K562 (cell line): ENCODE results near the gene MLANA. TPM values are rescaled to one million over a fixed set of nuclear protein-coding genes. Genes with fewer than 3 reads are reported as not detected.

ENCODE experiments used
- ATAC-seq: fragments of 200-7000 bp; cut with Tn5 transposase; 3 replicates; pipeline ENCODE4 v1.9.1; 2020; ENCODE audit warnings: moderate library complexity
- BruUV-seq: library from RNA; stranded (reverse); fragments of 400-500 nt; replicated peaks from 2 replicates; lab custom pipeline; 2021; lab: Mats Ljungman, UMichigan
- CTCF ChIA-PET: fragments of 300-600 bp; formaldehyde crosslinking; extraction: SDS; loops from one replicate; lab custom pipeline; 2021; ENCODE audit warnings: low intra/inter-chr PET ratio; lab: Yijun Ruan, JAX
- POLR2A ChIA-PET: fragments of 300-600, 350-650 bp; sonication (Branson Sonifier 250); formaldehyde crosslinking; extraction: SDS; loops from one replicate; lab custom pipeline; 2021; ENCODE audit warnings: antibody characterized with exemption, inconsistent platforms; lab: Yijun Ruan, JAX
- DNase-seq, 4 experiments: peaks; one replicate each; pipeline versions ENCODE4 v3.0.0 to v3.0.0-alpha.2; 2011 to 2018; ENCODE audit warnings: low spot score in 3 of 4, mixed read lengths in 3 of 4; ENCODE audit errors: extremely low read depth in 1 of 4
- FAIRE-seq: peaks from 2 replicates; lab custom pipeline; 2011; peaks lifted over from hg19 to GRCh38; lab: Jason Lieb, UNC
- H2AFZ ChIP-seq: 2 replicates; pipeline ENCODE4 v1.6.0; 2011; ENCODE audit warnings: low read depth, low read length, control low read depth, inconsistent platforms
- H3K27ac ChIP-seq: fragments of 200-600 bp; 3 replicates; pipeline ENCODE4 v1.8.0; 2011; ENCODE audit warnings: low read depth, mild to moderate bottlenecking, control low read depth, inconsistent platforms, low read length, moderate library complexity, mixed read lengths; ENCODE audit errors: extremely low read depth
- H3K27me3 ChIP-seq, 2 experiments: fragments of 300-600 bp in 1 of 2; 2 replicates in 1 of 2; 3 replicates in 1 of 2; pipeline versions ENCODE4 v1.6.0 to v1.8.0; 2011; ENCODE audit warnings: inconsistent platforms in 2 of 2, low read length in 2 of 2, mild to moderate bottlenecking in 1 of 2, mixed read lengths in 1 of 2, moderate library complexity in 1 of 2; ENCODE audit not compliant: control insufficient read depth in 2 of 2, insufficient read depth in 2 of 2
- H3K36me3 ChIP-seq: fragments of 300-600 bp; 3 replicates; pipeline ENCODE4 v1.8.0; 2011; ENCODE audit warnings: mild to moderate bottlenecking, low read length, inconsistent platforms; ENCODE audit not compliant: control insufficient read depth, insufficient read depth
- H3K4me1 ChIP-seq, 2 experiments: fragments of 200-600 bp in 1 of 2; replicated peaks in 1 of 2; 2 replicates in 1 of 2; 3 replicates in 1 of 2; pipeline versions ENCODE4 v1.5.1 to v1.8.0; 2011; ENCODE audit warnings: inconsistent platforms in 2 of 2, low read length in 2 of 2, mild to moderate bottlenecking in 1 of 2, mixed read lengths in 1 of 2, moderate library complexity in 1 of 2; ENCODE audit not compliant: control insufficient read depth in 2 of 2, insufficient read depth in 2 of 2
- H3K4me2 ChIP-seq: 2 replicates; pipeline ENCODE4 v1.6.1; 2011; ENCODE audit warnings: low read length, control low read depth, inconsistent platforms, mixed read lengths; ENCODE audit not compliant: insufficient read depth
- H3K4me3 ChIP-seq: fragments of 200-600 bp; sonication (generic), shearing (Covaris generic); 2 replicates; pipeline ENCODE4 v1.5.1; 2016; ENCODE audit warnings: control low read depth, inconsistent platforms
- H3K79me2 ChIP-seq: fragments of 200-600 bp; 3 replicates; pipeline ENCODE4 v1.8.0; 2011; ENCODE audit warnings: low read length, inconsistent platforms; ENCODE audit not compliant: control insufficient read depth, insufficient read depth
- H3K9ac ChIP-seq, 2 experiments: 2 replicates each; pipeline versions ENCODE4 v1.6.0 to v1.6.1; 2011; ENCODE audit warnings: low read depth in 2 of 2, low read length in 2 of 2, control low read depth in 1 of 2, inconsistent platforms in 1 of 2, mild to moderate bottlenecking in 1 of 2, mixed read lengths in 1 of 2; ENCODE audit not compliant: insufficient read depth in 1 of 2
- H3K9me1 ChIP-seq: one replicate; pipeline ENCODE4 v1.6.0; 2011; ENCODE audit warnings: inconsistent platforms, mild to moderate bottlenecking, low read length, moderate library complexity; ENCODE audit not compliant: control insufficient read depth, insufficient read depth
- H3K9me3 ChIP-seq: replicated peaks from 2 replicates; pipeline ENCODE4 v1.5.1; 2011; ENCODE audit warnings: low read depth, low read length, inconsistent platforms; ENCODE audit not compliant: control insufficient read depth, insufficient read depth
- H4K20me1 ChIP-seq: replicated peaks from 2 replicates; pipeline ENCODE4 v1.6.1; 2011; ENCODE audit warnings: low read length, inconsistent platforms, mixed read lengths; ENCODE audit not compliant: control insufficient read depth, insufficient read depth
- CBFA2T2 ChIP-seq: fragments of 450-650 bp; conservative IDR thresholded peaks from 2 replicates; pipeline ENCODE4 v1.6.1; 2017; ENCODE audit warnings: mild to moderate bottlenecking
- CC2D1A ChIP-seq: fragments of 450-650 bp; IDR thresholded peaks from 2 replicates; pipeline ENCODE4 v1.6.1; 2017; ENCODE audit warnings: mild to moderate bottlenecking
- DMBX1 ChIP-seq: fragments of 250-450 bp; sonication (Bioruptor Pico); IDR thresholded peaks from 2 replicates; pipeline ENCODE4 v1.8.0; 2022; ENCODE audit warnings: inconsistent platforms, mild to moderate bottlenecking, moderate library complexity, borderline replicate concordance
- KLF16 ChIP-seq: IDR thresholded peaks from 2 replicates; pipeline ENCODE4 v1.6.1; 2016; ENCODE audit warnings: antibody characterized with exemption
- MAZ ChIP-seq, 2 experiments: fragments of 450-650 bp in 1 of 2; sonication (generic) in 1 of 2; formaldehyde crosslinking; IDR thresholded peaks in 1 of 2; conservative IDR thresholded peaks in 1 of 2; 2 replicates each; pipeline versions ENCODE4 v1.4.0 to v1.5.0; 2020; ENCODE audit warnings: mild to moderate bottlenecking in 1 of 2, missing genetic modification reagents in 1 of 2
- ZBTB11 ChIP-seq, 3 experiments: fragments of 200-800 bp in 1 of 3; fragments of 250-450 bp in 1 of 3; fragments of 450-650 bp in 1 of 3; sonication (Bioruptor Pico) in 1 of 3; sonication (Bioruptor generic) in 1 of 3; formaldehyde crosslinking in 1 of 3; IDR thresholded peaks; 2 replicates each; pipeline versions ENCODE4 v1.6.1 to v1.8.0; 2016 to 2022; ENCODE audit warnings: mild to moderate bottlenecking in 2 of 3, missing genetic modification characterization in 2 of 3, missing compliant biosample characterization in 1 of 3, moderate library complexity in 1 of 3
- ZNF384 ChIP-seq: IDR thresholded peaks from 2 replicates; pipeline ENCODE4 v1.6.1; 2012; ENCODE audit warnings: low read depth, low read length, improper control_type of control experiment
- ZNF699 ChIP-seq: fragments of 250-450 bp; sonication (Bioruptor Pico); IDR thresholded peaks from 2 replicates; pipeline ENCODE4 v1.8.0; 2021; ENCODE audit warnings: mild to moderate bottlenecking, moderate library complexity; ENCODE audit not compliant: insufficient replicate concordance
- WGBS: fragments of 100-300 bp; shearing (Covaris generic); methylation state at CpG from one replicate; pipeline ENCODE4 v1.1.6; 2016; ENCODE audit warnings: low coverage, mixed read lengths; ENCODE audit not compliant: insufficient coverage; ENCODE audit errors: missing lambda C conversion rate; 5-methylcytosine and 5-hydroxymethylcytosine counted together
- in situ Hi-C: fragments of 300-500 bp; cut with MboI; formaldehyde crosslinking; loops from 4 replicates; pipeline ENCODE4 v1.15.0; 2018; ENCODE audit warnings: inconsistent platforms, mixed read lengths
- intact Hi-C: fragments of 100-400 bp; cut with micrococcal nuclease; formaldehyde crosslinking; loops from 2 replicates; pipeline ENCODE4 v1.14.2; 2022
- polyA plus RNA-seq, 8 experiments: library from polyadenylated mRNA; depleted of rRNA in 4 of 8; stranded (reverse) in 5 of 8; unstranded in 3 of 8; fragments of >200 nt; fragmentation: Nextera tagmentation in 2 of 8; fragmentation: Illumina TruSeq in 1 of 8; extraction: Ambion mirVana in 2 of 8; extraction: Trizol in 1 of 8; gene quantifications; 2 replicates each; pipeline versions ENCODE4 v1.2.1 to v1.2.3, GENCODE V29; 2011 to 2014; ENCODE audit warnings: inconsistent platforms in 1 of 8, missing spikeins in 1 of 8
- total RNA-seq, 7 experiments: library from RNA; depleted of rRNA in 6 of 7; stranded (reverse); fragments of >200 nt in 6 of 7; fragmentation: Illumina TruSeq in 2 of 7; extraction: Trizol in 2 of 7; gene quantifications; 2 replicates each; pipeline versions ENCODE4 v1.2.1 to v1.2.3, GENCODE V29; 2011 to 2021; ENCODE audit warnings: low replicate concordance in 1 of 7
- TF ChIP-seq, protein P1 (sequence below): sonication (generic); formaldehyde crosslinking; IDR thresholded peaks from 2 replicates; pipeline ENCODE4 v1.9.0; 2022; ENCODE audit warnings: mild to moderate bottlenecking, missing genetic modification reagents
- TF ChIP-seq, protein P2 (sequence below): fragments of 250-450 bp; sonication (Bioruptor Pico); IDR thresholded peaks from 2 replicates; pipeline ENCODE4 v1.5.0; 2022; ENCODE audit warnings: mild to moderate bottlenecking

Gene MLANA
- total and polyA plus RNA-seq, 9 of the 15 experiments (the other 6 are each of a cell fraction or from before 2014, with no cell fraction given): not detected

GRCh38 chr9:5869315-5870019, 21.2 kb upstream of the MLANA start (continued):
- TF ChIP-seq DMBX1 (CRISPR knock-in tag): peak; percentile 72; the same call in 1 of the 2 replicates
- TF ChIP-seq, protein P1, sequence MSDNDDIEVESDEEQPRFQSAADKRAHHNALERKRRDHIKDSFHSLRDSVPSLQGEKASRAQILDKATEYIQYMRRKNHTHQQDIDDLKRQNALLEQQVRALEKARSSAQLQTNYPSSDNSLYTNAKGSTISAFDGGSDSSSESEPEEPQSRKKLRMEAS (CRISPR knock-in tag): peak; percentile 51; the same call in 1 of the 2 replicates
- 0 out of 2 replicates have a peak, but pooled peaks have one; percentile 23 for TF ChIP-seq ZNF384
- TF ChIP-seq MAZ (CRISPR knock-in tag; conservative IDR thresholded peaks at IDR 0.05 in 1 of 2, IDR thresholded peaks at IDR 0.05 in 1 of 2): peak in 1 of 2 experiments; percentile 46; a peak in 1 of 4 replicates

DNA sequence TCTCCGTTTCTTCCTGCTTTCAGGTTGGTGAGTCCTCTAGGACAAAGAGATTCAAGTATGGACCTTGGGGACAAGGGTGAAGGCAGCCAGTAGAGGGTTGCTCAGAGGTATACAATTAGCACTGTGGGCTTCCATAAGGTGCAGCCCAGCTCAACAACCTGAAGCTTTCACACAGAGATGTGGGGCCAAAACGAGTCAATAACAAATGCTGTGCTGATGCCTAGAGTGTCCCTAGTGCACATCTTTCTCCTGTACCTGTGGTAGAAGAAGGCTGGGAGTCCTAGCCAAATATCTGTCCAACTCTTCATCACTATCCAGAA, 20.7 kb upstream of the MLANA start:
- 5% methylated on average over 2 of the region's 2 CpGs for WGBS
- no peak overlapping the region; a peak in 1 of 4 replicates for H3K9ac ChIP-seq
- no peak for DNase-seq
- peak overlapping the region; percentile 99 for H2AFZ ChIP-seq
- FAIRE-seq: no peak
- H4K20me1 ChIP-seq: no peaks in the 10 kb centered on the region
- no peaks in the 10 kb centered on the region for H3K9me3 ChIP-seq
- H3K4me1 ChIP-seq: peaks cover 0 to 21% of the 10 kb centered on the region in 2 experiments; a peak in 4 of 5 replicates
- no peaks in the 10 kb centered on the region for H3K27me3 ChIP-seq
- peak; percentile 50 for ATAC-seq
- H3K4me3 ChIP-seq: no peak overlapping the region
- peak overlapping the region; percentile 21; the same call in 1 of the 2 replicates for H3K4me2 ChIP-seq
- BruUV-seq: no TSS peak
- CTCF ChIA-PET: interaction anchor here (1.3 kb wide), 1 partner anchor 184 kb away, joined by 3 read pairs; no protein-coding TSS in a partner anchor
- no peaks in the 10 kb centered on the region for H3K79me2 ChIP-seq
- POLR2A ChIA-PET: interaction anchor here (1.0 kb wide), 1 partner anchor 10 kb away, joined by 4 read pairs; no protein-coding TSS in a partner anchor
- intact Hi-C loops (no loop called here), in situ Hi-C loops (no loop called here)
- H3K27ac ChIP-seq: no peak overlapping the region; the same call in 2 of the 3 replicates
- H3K36me3 ChIP-seq: no peaks in the 10 kb centered on the region
- peaks cover 2% of the 10 kb centered on the region for H3K9me1 ChIP-seq
- TF ChIP-seq CC2D1A (no peak), CBFA2T2 (no peak), KLF16 (no peak), ZBTB11 (CRISPR knock-in tag; IDR thresholded peaks at IDR 0.05) (0 out of 6 replicates have a peak, but pooled peaks of 1 of the 3 experiments have one; percentile 29), ZNF699 (no peak)
- TF ChIP-seq, protein P2, sequence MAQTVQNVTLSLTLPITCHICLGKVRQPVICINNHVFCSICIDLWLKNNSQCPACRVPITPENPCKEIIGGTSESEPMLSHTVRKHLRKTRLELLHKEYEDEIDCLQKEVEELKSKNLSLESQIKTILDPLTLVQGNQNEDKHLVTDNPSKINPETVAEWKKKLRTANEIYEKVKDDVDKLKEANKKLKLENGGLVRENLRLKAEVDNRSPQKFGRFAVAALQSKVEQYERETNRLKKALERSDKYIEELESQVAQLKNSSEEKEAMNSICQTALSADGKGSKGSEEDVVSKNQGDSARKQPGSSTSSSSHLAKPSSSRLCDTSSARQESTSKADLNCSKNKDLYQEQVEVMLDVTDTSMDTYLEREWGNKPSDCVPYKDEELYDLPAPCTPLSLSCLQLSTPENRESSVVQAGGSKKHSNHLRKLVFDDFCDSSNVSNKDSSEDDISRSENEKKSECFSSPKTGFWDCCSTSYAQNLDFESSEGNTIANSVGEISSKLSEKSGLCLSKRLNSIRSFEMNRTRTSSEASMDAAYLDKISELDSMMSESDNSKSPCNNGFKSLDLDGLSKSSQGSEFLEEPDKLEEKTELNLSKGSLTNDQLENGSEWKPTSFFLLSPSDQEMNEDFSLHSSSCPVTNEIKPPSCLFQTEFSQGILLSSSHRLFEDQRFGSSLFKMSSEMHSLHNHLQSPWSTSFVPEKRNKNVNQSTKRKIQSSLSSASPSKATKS (CRISPR knock-in tag): no peak
